ENCODE results near the gene TRIP13. TPM values are rescaled to one million over a fixed set of nuclear protein-coding genes. Genes with fewer than 3 reads are reported as not detected.

TRIP13 gene
- total RNA-seq, 1 donor from 2014 or later = 18.2 TPM

DNA sequence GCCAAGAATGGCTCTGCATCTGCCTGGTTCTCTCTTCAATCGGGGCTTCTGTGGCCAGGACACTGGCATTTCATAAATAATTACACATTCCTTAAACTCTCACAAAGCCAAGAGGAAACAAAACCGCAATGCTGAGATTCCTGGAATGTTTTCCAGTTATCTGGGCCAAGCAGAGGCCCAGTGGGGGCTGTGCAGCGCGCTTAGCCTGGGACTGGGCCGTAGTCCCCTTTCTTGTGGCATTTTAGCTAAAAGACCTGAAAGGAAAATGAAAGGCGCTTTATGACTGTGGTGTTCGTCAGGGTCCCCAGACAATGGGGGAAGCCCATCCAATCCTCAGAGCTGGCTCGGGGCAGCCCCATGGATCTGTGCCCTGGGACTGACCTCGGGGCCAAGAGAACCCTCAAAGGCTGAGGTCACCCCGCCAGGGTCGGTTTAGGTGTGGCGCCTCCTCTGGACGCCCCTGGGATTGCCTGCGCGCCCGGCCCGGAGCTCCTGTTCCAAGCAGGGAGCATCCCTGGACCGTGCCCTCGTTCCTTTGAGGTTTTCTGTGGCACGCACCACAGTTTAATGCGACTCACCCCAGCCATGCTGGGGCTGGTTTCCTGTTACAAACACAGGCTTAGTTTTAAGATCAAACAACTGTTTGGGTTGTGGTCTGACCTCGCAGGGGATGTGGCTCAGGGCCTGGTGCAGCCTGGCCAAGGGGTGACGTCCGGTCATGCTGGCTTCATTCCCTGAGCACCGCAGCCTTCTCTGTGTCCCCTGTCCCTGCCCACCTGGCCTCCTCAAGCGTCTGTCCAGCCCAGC lies 64.5 kb downstream of the TRIP13 start:
- peak overlapping the region; percentile 76 for H3K27ac Mint-ChIP-seq
- H3K4me1 Mint-ChIP-seq (ENCODE audit: unreplicated experiment) = peaks cover 37% of the 10 kb centered on the region
- H3K4me3 Mint-ChIP-seq = peak overlapping the region; percentile 46
- H3K36me3 Mint-ChIP-seq = no peaks in the 10 kb centered on the region
- peaks cover 8% of the 10 kb centered on the region for H3K27me3 Mint-ChIP-seq
- no peaks in the 10 kb centered on the region for H3K9me3 Mint-ChIP-seq
- TF ChIP-seq, protein P1, sequence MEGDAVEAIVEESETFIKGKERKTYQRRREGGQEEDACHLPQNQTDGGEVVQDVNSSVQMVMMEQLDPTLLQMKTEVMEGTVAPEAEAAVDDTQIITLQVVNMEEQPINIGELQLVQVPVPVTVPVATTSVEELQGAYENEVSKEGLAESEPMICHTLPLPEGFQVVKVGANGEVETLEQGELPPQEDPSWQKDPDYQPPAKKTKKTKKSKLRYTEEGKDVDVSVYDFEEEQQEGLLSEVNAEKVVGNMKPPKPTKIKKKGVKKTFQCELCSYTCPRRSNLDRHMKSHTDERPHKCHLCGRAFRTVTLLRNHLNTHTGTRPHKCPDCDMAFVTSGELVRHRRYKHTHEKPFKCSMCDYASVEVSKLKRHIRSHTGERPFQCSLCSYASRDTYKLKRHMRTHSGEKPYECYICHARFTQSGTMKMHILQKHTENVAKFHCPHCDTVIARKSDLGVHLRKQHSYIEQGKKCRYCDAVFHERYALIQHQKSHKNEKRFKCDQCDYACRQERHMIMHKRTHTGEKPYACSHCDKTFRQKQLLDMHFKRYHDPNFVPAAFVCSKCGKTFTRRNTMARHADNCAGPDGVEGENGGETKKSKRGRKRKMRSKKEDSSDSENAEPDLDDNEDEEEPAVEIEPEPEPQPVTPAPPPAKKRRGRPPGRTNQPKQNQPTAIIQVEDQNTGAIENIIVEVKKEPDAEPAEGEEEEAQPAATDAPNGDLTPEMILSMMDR (conservative IDR thresholded peaks at IDR 0.05) = peak; percentile 59
- DNase-seq (ENCODE audit: extremely low spot score, unreplicated experiment) = no peak

DNA sequence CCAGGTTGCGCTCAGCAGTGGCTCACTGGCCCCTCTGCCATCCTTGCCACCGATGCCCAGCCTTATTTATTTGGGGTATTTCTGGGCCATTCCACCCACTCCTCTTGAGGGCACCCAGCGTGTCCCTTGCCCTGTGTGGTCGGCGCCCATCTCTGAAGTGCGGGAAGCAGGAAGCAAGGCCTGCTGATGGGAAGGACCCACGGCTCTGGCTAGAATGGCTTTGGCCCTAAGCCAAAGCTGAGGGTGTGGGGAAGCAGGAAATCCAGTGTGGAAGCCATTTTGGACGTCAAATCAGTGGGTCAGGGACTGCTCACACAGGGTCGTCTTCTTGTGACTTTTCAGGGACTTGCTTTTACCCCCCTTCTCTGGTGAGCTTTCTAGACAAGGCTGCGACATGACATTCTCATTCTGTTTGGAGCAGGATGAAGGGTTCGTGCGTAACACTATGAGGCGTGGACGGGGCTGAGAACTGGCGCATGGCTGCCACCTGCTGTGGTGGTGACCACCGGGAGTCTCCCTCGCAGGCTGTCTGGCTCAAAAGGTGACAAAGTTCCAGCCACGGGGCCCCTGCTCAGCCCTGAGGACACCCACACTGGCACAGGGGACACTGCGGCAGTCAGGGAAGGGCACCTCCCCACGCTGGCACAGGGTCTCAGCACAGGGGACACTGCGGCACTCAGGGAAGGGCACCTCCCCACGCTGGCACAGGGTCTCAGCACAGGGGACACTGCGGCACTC lies 65.2 kb downstream of the TRIP13 start:
- no peaks in the 10 kb centered on the region for H3K36me3 Mint-ChIP-seq
- peaks cover 8% of the 10 kb centered on the region for H3K27me3 Mint-ChIP-seq
- no peak overlapping the region for H3K4me3 Mint-ChIP-seq
- H3K4me1 Mint-ChIP-seq (ENCODE audit: unreplicated experiment) = peaks cover 33% of the 10 kb centered on the region
- DNase-seq (ENCODE audit: extremely low spot score, unreplicated experiment) = no peak
- TF ChIP-seq, protein P1 (conservative IDR thresholded peaks at IDR 0.05) = no peak
- no peaks in the 10 kb centered on the region for H3K9me3 Mint-ChIP-seq
- no peak overlapping the region for H3K27ac Mint-ChIP-seq

DNA sequence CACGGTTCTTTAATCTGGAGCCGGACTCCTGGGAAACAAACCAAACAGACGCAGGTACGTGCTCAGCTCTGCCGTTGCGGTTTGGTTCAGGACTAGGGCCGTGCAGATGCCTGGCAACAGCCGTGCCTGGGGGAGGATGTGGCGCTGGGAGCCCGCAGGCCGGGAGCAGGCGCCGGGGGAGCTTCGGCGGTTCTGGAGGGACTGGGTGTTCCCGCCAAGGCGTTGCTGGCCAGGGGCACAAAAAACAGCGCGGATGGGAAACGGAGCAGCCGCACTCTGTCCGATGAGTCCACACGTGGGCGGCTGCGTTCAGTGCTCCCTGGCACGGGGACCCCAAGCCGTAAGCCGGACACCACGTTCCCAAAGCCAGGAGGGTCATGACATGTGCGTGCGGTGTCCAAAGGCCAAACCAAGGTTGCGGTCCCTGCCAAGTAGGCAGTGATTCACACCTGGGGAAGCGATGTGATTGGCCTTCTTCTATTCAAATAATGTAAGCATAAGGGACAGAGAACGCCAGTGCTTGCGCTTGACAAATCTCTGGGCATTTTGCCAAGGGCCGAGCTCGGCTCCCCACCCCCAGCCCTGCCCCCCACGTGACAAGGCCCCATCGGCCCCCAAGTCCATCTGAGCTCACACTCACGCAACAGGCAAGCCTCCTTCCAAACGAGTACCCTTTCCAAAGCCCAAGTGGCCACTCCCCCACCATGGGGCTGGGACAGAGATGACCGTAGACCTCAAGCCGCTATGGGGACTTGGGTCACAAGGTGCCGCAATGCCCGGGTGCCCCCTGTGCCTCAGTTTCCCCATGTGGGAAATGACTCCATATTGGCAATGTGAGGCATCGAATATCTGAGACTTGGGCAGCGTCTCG lies 66.3 kb downstream of the TRIP13 start:
- peaks cover 8% of the 10 kb centered on the region for H3K27me3 Mint-ChIP-seq
- no peak overlapping the region for H3K27ac Mint-ChIP-seq
- no peak for DNase-seq (ENCODE audit: extremely low spot score, unreplicated experiment)
- TF ChIP-seq, protein P1 (conservative IDR thresholded peaks at IDR 0.05) = no peak
- H3K36me3 Mint-ChIP-seq = no peaks in the 10 kb centered on the region
- H3K4me3 Mint-ChIP-seq = no peak overlapping the region
- H3K9me3 Mint-ChIP-seq = no peaks in the 10 kb centered on the region
- H3K4me1 Mint-ChIP-seq (ENCODE audit: unreplicated experiment) = peaks cover 30% of the 10 kb centered on the region

DNA sequence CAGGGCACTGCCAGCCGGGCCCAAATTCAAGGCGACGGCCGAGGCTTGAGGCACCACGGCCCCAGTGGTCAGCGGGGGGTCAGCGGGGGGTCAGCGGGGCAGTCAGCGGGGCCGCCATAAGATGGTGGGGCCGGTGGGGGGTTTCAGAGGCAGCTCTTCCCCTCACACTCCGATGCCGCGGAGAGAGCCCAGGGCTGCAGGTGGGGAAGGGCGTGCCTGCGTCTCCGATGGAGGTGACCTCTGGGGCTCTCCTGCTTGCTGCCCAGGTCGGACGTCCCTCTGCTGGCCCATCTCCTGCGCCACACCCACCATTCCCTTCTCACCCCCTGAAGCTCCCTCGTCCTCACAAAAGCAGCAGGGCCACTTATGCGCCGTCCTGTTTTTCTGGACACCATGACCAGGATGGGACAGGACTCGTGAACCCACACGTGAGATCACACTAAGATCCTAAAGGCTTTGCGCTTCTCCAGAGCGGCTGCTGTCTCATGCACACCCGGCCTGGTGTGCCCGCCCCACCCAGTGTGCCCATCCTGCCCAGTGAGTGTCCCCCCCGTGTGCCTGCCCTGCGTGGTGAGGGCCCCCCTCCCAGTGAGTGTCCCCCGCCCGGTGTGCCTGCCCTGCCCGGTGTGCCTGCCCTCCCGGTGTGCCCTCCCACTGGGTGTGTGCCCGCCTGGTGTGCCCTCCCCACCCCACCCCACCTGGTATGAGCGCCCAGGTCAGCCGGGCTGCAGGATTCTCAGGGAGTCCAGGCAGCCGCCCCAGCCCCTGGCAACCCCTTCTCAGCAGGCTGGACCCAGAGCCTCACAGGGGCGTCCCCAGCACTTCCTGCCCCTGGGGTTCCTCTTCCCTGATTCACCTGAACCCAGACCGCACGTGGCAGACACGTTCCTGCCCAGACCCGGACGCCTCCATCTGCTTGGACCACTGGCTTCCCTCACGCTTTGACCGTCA lies 67.2 kb downstream of the TRIP13 start:
- Mint-ChIP-seq H3K27ac (no peak overlapping the region), H3K9me3 (no peaks in the 10 kb centered on the region), H3K4me3 (peak overlapping the region; percentile 9), H3K36me3 (no peaks in the 10 kb centered on the region), H3K27me3 (peaks cover 8% of the 10 kb centered on the region), H3K4me1 (ENCODE audit: unreplicated experiment) (peaks cover 31% of the 10 kb centered on the region)
- TF ChIP-seq, protein P1 (conservative IDR thresholded peaks at IDR 0.05) = no peak
- DNase-seq (ENCODE audit: extremely low spot score, unreplicated experiment) = peak; percentile 68
